DMS114 treated with DMSO at 0.1 percent for 48 hours (cell line): ENCODE data around the gene OR13C9.
"Not testable (repeated sequence)": the region's sequence is repeated elsewhere in the genome, so short reads cannot be mapped to it uniquely, and the experiment has no call there.

Source experiments
- DNase-seq: peaks from one replicate; lab custom pipeline; 2025; ENCODE audit not compliant: unreplicated experiment; lab: John Stamatoyannopoulos, UW

OR13C9 gene, protein sequence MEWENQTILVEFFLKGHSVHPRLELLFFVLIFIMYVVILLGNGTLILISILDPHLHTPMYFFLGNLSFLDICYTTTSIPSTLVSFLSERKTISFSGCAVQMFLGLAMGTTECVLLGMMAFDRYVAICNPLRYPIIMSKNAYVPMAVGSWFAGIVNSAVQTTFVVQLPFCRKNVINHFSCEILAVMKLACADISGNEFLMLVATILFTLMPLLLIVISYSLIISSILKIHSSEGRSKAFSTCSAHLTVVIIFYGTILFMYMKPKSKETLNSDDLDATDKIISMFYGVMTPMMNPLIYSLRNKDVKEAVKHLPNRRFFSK

DNA sequence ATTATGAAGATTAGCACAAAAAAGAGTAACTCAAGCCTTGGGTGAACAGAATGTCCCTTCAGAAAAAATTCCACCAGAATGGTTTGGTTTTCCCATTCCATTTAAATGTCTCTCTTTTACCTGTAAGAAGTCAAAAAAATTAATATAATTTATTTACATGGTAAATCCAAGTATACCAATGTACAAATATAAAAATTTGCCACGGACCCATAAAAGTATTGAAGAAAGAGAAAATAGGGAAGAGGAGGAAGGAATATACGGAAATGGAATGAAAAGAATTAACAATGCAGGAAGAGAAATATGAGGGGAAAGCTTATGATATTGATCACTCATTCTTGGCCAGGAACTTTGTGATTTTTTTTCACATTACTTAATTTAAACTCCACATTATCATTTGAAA lies at the start of gene OR13C9:
Gene OR13C9, minus strand, starts transcription at position 101 of the 400 bp plus-strand sequence. Its CDS starts 0 bp downstream, at position 101.
- DNase-seq = no peak

DNA sequence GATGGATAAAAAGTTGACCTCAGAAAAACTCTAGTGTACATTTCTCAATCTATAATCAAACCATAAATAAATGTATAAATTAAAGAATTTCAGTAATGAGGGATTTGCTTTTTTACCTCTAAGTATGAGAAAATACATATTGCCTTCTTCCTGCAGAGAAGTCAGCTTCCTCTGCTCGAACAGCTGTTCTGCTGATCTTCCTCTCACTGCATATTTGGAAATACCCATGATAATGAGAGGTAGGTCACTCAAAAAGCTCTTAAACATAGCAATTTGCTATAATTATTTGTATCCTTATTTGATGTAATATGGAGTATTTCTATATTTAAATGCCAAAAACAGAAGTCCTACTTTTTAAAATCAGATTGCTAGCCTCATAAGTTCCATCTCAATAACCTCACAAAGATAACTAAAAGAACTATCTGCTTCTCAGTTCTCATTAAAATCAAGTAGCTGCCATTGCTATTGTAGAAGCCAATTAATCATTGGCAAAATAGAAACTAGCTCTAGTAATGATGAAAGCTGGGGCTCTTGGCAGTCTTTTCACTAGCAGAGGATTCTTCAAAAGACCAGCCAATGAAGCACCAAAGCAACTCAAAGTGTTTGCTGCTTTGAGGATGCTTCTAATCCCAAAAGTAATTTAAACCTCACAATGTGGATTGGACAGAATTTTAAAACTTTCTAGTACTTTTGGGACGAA lies 40.6 kb upstream of the OR13C9 start:
- no peak for DNase-seq

DNA sequence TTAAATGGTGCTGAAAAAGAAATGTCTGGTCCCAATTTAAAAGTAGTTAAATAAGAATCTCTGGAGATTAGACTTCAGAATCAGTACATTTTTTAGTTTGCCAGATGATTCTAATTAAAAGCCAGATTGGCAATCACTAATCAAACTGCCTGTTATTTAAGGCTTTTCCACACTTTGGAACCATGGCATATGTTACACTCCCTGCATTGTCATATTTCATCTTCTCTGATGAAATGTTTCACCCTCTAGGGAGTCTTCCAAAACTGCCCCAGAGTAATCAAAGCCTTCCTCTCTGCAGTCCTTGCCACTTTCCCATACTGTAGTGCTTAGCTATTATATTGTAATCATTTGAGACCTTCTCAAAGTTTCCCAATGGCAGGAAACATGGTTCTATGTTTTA lies 17.5 kb upstream of the OR13C9 start:
- no peak for DNase-seq

DNA sequence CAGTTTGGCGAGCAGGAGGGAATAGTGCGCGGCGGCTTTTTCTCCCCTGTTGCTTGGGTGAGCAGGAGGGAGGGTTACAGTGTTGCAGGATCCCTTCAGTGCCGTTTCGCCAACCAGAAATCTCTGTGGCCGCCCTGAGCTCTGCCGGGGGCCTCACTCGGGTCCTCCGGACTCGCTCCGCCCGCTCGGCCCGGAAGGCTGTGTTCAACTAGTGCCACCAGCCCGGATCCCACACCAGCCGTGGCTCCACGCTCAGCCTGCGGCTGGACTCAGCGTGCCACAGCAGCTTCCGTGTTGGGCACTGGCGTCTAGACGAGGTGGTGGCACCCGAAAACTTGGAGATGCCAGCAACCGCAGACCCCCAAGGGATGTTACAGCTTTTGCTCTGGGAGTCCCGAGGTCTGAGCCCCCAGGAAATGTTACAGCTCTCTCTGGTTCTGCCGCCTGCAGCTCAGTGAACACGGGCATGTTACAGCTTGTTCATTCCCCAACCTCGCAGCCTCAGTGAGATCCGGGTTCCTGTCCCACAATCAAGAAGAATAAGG lies 16.0 kb upstream of the OR13C9 start:
- DNase-seq = no peak

DNA sequence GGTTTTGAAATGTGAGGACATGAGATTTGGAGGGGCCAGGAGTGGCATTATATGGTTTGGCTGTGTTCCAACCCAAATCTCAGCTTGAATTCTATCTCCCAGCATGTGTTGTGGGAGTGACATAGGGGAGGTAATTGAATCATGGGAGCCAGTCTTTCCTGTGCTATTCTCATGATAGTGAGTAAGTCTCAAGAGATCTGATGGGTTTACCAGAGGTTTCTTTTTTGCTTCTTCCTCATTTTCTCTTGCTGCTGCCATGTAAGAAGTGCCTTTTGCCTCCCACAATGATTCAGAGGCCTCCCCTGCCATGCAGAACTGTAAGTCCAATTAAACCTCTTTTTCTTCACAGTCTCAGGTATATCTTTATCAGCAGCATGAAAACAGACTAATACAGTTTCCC lies 8.0 kb upstream of the OR13C9 start:
- DNase-seq = not testable (repeated sequence)

DNA sequence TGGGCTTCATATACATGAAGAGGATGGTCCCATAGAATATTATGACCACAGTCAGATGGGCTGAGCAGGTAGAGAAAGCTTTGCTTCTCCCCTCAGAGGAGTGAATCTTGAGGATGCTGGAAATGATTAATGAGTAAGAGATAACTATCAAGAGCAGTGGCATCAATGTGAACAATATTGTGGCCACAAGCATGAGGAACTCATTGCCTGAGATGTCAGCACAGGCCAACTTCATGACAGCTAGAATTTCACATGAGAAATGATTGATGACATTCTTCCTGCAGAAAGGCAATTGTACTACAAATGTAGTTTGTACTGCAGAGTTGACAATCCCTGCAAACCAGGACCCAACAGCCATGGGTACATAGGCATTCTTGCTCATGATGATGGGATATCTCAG lies 586 bp downstream of the OR13C9 start:
- DNase-seq = no peak

DNA sequence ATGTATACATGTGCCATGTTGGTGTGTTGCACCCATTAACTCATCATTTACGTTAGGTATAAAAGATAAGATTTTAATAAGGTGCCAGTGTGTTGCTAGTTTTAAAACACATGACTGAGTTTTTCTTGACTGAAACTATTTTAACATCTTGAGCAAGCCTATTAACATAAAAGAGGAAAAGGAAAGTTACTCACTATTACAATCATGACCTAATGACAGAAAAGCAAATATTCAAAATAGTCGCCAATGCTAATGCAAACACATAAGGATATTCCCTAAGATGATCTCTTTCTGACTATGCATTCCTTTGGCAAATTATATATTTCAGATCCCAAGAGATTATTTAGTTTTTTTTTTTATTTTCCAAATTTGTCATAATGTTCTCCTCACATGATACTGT lies 6.8 kb downstream of the OR13C9 start:
- no peak for DNase-seq

DNA sequence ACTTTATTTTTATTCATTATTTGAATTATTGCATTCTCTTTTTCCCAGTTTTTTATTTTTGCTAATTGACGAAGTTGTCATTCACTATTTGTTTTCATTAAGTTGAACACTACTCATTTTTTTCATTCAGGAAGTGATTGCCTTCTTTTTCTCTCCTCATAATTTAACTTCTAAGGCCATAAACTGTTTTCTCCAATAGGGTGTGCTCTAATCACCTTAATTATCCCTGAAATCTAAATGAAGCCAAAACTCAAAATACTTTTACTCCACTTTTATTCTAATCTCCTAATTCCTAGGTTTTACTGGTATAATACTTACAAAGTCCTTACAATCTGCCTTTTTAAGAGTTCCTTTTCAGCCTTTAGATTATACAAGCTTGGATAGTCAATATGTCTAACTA lies 9.7 kb downstream of the OR13C9 start:
- DNase-seq = no peak

DNA sequence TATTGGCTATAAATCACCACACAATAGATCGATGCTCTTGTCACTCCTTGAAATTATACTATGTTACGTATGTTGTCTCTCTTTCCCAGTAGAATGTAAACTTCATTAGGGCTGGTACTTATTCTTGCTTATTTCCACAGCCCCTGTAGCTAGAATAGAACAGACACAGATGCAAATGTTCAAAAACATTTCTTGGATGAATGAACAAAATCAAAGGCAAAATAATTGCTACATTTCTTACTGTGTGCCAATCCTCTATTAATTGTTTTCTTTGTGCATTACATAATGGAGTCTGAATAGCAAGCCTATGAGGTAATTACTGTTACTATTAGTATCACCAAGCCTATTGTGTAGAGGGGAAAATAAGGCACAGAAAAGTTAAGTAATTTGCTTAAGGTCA lies 11.9 kb downstream of the OR13C9 start:
- no peak for DNase-seq

DNA sequence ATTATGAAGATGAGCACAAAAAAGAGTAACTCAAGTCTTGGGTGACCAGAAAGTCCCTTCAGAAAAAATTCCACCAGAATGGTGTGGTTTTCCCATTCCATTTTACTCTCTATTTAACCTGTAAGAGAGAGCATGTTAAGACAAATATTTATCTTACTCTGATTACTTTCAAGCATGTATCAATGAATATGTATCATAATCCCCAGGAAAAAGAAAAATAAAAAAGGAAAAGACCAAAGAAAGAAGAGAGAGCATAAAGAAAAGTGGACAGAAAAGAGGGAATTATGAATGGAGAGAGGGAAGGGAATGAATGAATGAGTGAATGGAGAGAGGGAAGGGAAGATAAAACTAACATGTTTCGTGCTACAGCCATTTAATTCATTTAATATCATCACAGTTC lies 12.5 kb downstream of the OR13C9 start, which contains the start of gene OR13C2:
Gene OR13C2, minus strand, starts transcription at position 101 of the 400 bp plus-strand sequence. Its CDS starts 0 bp downstream, at position 101.
- DNase-seq = not testable (repeated sequence)

DNA sequence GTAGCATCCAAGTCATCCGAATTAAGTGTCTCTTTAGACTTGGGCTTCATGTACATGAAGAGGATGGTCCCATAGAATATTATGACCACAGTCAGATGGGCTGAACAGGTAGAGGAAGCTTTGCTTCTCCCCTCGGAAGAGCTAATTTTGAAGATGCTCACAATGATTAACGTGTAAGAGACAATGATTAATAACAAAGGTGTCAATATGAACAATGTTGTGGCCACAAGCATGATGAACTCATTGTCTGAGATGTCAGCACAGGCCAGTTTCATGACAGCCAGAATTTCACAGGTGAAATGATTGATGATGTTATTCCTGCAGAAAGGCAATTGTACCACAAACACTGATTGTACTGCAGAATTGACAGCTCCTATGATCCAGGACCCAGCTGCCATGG lies 13.2 kb downstream of the OR13C9 start:
- no peak for DNase-seq

DNA sequence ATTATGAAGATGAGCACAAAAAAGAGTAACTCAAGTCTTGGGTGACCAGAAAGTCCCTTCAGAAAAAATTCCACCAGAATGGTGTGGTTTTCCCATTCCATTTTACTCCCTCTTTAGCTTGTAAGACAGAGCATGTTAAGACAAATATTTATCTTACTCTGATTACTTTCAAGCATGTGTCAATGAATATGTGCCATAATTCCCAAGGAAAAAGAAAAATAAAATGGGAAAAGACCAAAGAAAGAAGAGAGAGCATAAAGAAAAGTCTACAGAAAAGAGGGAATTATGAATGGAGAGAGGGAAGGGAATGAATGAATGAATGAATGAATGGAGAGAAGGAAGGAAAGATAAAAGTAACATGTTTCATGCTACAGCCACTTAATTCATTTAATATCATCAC lies 18.7 kb downstream of the OR13C9 start, which contains the start of gene OR13C5:
Gene OR13C5, minus strand, starts transcription at position 101 of the 400 bp plus-strand sequence. Its CDS starts 0 bp downstream, at position 101.
- not testable (repeated sequence) for DNase-seq

DNA sequence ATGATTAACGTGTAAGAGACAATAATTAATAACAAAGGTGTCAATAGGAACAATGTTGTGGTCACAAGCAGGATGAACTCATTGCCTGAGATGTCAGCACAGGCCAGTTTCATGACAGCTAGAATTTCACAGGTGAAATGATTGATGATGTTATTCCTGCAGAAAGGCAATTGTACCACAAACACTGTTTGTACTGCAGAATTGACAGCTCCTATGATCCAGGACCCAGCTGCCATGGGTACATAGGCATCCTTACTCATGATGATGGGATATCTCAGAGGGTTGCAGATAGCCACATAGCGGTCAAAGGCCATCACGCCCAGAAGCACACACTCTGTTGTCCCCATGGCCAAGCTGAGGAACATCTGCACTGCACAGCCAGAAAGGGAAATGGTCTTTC lies 19.3 kb downstream of the OR13C9 start:
- not testable (repeated sequence) for DNase-seq

DNA sequence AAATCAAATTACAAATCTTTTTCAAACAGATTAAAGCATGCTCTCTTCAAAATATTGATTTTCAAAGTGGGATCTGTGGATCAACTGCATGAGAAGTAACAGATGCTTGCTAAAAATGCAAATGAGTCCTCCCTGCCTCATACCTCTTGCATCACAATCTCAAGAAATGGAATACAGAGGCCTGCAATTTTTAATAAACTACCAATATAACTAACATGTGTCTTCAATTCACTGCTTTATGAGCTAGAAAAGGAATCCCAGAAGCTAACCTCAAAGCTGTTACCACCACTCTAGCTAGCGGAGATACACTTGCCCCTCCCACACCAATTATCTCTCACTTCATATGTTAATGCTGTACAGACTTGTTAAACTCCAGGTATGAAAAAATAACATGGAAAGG lies 28.4 kb downstream of the OR13C9 start:
- no peak for DNase-seq

DNA sequence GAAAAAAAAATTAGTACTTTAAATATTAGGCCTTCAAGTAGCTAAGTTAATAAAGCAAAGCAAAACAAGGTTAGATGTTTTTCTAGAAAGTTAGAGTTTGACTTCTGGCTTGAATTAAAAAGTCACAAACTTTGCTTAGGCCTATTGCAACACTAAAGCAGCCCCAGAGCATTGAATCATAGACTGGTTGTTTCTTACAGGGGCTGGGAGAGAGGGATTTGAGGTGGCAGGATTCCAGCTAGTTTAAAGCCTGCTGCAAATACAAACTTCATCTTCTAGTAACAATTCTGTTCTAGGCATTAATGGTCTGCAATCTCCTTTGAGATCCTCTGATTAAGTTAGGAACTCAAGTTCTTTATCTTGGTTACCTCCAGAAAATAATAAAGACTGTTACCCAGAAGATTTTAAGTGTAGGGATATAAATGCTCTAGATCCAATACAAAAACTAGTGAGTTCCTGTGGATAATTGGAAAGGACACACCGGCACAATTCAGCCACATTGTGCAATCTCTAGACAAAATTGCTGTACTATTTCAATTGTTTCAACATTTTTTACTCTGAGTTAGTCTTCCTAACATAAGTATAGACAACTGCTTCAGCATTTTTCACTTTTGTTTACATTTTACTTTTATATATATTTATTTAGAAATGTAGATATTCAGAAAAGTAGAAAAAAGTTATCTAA lies 31.4 kb downstream of the OR13C9 start:
- DNase-seq = no peak

DNA sequence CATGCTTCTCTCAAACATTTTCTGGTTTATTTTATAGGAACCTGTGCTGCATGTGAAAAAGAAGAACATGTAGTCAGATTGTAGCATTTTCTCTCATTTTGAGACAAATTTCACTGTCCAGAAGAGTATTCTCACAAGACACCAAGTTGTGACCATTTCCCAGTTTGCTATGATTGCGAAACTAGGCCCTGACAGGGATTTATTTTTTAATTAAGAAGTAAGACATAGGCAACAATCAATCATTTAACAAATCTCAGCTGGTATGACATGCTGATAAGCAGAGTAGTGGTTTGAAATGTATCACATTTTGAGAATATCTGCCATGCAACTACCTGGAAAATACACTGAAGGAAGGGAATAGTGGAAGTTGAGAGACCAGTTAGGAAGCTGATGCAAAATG lies 37.4 kb downstream of the OR13C9 start:
- DNase-seq = no peak

DNA sequence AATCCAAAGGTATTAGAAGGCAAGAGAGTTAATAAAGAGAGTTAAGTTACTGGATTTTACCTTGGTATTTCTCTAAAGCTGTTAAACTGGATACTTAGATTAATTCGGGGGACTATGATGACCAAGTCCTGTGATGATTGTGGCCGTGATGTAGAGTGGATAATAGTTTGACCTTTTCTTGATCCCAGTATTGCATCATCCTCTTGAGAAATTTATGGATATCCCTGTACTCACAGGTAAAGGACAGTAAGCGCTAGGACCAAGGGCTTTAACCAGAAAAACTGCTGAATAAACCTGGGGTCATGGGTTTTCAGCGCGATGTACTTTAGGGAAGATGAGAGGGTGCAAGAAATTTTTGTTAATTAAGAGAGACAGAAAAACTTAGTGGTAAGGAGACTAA lies 40.7 kb downstream of the OR13C9 start:
- DNase-seq = no peak

DNA sequence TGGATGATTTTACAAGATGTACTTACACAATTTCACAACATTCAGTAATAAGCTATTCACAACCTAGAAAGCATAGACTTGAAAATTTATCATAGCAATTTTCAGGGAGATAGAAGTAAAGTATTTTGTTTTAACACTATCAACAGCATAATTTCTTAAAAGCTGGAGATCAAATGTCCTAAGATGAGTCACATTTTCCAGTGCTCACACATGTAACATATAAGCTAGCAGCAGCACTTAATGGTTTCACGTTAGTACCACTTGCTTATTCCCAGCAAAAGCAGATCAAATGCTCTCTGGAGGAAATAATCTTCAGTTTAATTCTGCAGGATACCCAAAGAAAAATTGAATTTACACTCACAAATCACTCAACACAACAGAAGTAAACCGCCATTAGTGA lies 42.5 kb downstream of the OR13C9 start:
- no peak for DNase-seq

DNA sequence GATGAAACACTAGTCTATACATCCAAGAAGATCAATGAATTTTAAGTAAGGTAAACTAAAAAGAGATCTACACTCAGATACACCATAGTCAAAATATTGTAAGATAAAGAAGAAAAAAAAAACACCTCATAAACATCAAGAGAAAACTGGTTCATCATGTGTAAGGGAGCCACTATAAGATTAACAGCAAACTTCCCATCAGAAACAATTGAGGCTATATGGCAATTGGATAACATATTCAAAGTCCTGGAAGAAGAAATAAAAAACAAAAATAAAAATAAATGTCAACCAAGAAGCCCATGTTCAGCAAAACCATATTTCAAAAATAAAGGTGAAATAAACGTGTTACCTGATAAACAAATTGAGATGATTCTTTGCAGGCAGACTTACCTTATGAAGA lies 45.4 kb downstream of the OR13C9 start:
- no peak for DNase-seq

DNA sequence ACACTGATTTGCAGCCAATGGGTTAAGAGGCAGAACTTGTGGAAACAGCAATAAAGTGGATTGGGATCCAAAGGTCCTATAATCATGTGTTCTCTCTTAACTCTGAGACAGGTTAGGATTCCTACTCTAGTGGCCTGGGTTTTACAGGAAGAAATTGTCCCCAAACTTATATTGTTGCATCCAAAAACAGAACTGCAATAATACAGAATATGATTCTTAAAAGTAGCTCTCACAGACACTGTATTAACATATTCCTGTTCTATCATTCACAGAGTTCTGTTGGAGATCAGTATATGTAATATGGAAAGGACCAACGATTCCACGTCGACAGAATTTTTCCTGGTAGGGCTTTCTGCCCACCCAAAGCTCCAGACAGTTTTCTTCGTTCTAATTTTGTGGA lies 49.1 kb downstream of the OR13C9 start, which contains the start of gene OR13C8:
Gene OR13C8, plus strand, starts transcription at position 301 of the 400 bp plus-strand sequence. Its CDS starts 0 bp downstream, at position 301.
- DNase-seq = no peak
